ENCODE data around the gene KIAA1586.
"Not testable (repeated sequence)": the region's sequence is repeated elsewhere in the genome, so short reads cannot be mapped to it uniquely, and the experiment has no call there.

KIAA1586 gene

DNA sequence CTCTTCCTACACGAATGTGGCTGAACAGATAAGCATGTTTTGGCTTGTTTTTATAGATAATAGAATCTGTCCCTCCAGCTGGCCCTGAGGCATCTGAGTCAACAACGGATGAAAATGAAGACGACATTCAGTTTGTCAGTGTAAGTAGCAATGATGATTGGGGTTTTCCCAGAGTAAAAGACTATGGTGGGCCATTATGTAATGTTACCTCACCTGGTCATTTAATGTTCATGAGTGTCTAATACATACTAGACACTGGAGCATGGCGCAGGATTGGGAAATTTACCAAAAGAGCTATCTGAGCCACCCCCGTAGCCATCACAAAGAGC lies 728 bp downstream of the KIAA1586 start:
- DNase-seq, result not testable (repeated sequence)

DNA sequence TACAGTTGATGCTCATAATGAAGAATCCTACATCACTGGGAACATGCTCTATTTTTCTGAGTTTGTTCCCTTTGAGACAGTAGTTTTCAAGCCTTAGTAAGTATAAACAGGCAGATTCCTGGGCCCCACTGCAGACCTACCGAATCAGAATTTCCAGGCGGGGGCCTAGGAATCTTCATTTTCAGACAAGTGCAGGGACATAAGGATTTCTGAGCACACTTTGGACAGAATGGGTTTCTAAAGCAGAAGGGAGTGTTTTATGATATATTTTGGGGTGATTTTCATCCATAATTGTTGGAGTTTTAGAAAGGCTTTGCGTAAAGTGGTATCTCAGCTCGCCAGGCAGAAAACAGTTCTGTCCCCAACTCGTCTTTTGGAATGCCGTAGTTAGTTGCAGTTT lies 1.4 kb downstream of the KIAA1586 start:
- DNase-seq, result not testable (repeated sequence)

DNA sequence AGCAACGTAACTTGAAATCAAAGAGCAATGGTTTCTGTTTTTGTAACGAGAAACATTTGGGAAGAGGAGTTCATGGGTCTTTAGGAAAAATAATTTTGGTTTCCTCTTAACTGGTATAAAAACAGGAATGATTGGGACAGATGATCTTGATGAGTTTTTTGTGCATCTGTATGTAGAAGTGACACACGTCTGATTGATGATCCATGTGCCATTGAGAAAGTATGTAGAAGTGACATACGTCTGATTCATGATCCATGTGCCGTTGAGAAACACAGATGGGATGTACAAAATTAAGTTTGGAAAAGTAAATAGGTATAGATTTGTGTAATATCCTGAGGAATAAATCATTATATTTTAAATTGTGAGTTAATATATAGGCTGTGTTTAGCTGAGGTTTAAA lies 2.1 kb downstream of the KIAA1586 start:
- DNase-seq, result no peak

DNA sequence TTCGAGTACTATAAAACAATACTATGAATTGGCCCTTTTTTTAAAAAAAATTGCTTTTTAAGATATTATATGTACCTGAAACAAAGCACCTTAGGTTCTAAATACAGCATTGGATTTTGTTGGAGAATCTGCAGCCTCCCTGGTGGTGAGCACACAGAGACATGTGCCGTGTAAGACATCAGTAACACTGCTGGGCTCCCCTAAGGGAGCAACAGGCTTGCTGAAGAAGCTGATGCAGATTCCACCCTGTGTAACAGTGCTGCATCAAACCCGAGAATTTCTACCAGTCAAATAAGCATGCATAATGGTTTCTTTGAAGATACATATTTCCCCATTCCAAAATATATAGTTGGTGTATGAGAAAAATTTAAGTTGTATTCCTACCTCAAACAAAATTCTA lies 17.4 kb downstream of the KIAA1586 start:
- DNase-seq, result no peak

DNA sequence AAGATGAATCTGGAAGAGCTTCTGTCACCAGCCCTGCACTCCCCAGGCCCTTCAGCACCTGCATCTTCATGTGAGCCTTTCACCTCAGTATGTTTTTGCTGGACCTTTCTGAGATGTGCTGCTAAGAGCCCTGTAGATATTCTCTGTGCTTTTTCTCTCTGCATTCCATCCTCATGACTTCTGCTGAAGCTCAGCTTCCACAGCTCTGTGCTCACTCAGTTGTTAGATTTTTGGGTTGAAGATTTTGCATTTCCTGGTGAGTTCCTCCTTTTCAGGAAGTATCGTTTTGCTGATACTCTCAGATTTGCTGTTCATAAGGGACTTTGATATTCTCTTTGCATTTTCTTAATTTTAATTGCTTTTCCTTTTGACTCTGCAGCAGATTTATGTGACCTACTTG lies 18.3 kb downstream of the KIAA1586 start:
- DNase-seq, result no peak

DNA sequence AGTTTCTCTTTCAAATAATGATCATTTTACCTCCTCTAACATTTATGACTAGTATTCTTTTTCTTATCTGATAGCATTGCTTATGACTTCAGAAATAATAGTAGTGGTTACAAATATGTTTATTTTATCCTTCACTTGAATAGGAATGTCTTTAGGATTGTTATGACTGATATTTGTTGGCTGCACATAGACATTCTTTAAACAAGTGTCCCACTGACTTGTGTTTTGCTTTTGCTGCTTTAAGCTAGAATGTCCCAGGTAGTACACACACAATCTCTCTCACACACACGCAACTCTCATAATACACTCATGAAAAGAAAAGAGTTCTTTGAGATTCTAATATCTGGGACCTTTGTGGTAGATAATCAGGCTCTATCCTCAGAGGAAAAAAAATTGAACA lies 21.6 kb downstream of the KIAA1586 start:
- DNase-seq, result no peak

DNA sequence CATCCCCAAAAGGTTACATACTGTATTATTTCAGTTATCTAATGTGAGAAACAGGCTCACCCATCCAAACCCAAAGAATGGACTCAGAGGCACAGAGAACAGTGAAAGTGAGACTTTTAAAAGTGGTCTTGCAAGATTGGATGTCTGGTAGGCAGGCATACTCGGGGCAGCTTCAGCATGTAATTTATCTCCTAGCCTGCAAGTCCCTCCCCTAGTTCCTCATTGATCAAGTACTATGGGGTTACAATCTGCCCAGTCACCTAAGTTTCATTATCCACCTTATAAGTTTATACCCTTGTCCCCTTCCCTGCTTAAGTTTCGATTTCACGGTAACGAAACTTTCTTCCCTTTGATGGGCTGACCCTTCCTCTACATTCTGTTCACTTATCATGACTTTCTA lies 22.7 kb downstream of the KIAA1586 start:
- DNase-seq, result no peak

DNA sequence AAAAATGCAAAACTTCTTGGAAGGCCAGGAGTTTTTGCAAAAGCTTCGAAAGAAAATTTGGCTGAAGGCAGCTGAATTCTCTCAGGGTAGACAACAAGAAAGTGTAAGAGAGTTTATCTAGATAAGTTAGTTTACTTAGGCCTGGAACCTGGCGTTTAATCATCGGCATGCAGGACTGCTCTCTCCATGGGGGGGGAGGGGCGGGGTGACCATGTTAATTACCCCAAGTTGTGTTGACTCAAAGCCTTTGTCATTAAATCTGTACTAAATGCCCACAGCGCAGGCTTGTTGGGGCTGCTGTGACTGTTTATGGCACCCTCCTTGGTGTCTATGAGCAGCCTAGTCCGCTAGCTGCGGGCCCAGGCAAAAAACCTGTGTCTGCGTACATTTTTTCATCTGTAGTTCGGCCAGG lies 23.4 kb downstream of the KIAA1586 start:
- DNase-seq, result no peak

DNA sequence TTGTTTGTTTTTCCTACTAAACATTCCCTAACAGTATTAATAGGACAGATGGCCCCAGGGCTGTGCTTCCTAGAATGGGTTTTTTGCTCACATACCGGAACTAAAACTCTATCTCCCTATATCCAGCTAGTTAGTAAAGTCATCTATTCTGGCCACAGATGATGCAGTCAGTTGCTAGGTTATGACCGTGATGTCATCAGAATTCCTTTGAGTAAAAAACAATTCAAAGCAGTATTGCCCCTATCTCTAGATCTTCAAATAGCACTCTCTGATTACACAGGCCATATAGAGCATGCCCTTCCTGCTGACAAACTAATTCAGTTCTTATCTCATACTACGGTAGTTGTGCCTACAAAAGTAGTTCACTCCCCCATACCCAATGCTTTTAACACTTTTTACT lies 25.6 kb downstream of the KIAA1586 start:
- no peak for DNase-seq

DNA sequence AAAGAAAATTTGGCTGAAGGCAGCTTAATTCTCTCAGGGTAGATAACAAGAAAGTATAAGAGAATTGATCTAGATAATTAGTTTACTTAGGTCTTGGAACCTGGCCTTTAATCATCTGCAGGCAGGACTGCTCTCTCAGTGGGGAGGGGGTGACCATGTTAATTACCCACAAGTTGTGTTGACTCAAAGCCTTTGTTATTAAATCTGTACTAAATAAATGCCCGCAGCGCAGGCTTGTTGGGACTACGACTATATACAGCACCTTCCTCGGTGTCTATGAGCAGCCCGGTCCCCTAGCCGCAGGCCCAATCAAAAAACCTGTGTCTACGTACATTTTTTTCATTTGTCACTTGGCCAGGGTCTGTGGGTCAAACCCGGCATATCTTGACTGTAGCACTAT lies 27.9 kb downstream of the KIAA1586 start:
- no peak for DNase-seq

DNA sequence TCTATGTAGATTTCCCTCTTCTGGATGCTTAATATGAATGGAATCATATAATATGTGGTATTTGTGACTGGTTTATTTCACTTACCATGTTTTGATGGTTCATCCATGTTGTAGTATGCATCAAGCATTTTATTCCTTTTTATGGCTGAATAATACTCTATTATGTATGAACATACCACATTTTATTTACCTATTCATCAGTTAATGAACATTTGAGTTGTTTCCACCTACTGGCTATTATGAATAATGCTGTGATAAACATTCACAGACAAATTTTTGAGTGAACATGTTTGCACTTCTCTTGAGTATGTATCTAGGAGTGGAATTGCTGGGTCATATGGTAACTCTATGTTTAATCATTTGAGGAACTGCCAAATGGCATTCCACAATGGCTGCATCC lies 28.6 kb downstream of the KIAA1586 start:
- DNase-seq, result no peak

DNA sequence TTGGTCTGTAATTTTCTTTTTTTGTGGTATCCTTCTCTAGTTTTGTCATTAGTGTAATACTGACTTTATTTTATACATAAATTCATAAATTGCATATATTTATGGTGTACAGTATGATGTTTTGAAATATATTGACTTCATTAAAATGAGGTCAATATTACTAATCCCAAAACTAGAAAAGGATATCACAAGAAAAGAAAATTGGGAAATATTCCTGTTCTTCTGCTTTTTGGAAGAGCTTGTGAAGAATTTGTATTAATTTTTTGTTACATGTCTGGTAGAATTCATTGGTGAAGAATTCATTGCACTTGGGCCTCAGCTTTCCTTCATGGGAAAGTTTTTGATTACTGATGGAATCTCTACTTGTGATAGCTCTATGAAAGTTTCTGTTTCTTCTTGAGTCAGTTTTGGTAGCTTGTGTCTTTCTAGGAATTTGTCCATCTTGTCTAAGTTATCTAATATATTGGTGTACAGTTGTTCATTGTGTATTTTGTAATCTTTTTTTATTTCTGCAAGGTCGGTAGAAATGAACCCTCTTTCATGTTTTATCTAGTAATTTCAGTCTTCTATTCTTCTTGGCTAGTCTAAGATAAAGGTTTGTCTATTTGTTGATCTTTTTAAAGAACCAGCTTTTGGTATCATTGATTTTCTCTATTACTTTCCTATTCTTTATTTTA lies 32.2 kb downstream of the KIAA1586 start:
- DNase-seq, result no peak

DNA sequence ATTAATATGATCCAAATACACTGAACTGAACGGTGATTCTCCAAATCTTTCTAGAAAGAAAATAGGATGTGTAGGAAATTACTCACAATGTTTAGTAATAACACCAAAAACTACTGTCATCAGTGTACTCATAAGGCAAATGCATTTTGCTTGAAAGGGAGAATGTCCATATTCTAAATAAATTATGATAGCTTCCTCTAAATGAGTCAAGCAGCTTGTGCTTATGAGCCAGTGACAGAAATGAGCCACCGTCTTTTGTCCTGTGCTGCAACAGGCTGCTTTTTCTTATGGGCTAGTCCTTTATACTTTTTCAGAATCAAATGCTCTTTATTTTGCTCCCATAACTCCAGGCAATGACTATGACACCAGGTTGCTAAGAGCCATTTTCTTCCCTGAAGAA lies 39.0 kb downstream of the KIAA1586 start:
- no peak for DNase-seq

DNA sequence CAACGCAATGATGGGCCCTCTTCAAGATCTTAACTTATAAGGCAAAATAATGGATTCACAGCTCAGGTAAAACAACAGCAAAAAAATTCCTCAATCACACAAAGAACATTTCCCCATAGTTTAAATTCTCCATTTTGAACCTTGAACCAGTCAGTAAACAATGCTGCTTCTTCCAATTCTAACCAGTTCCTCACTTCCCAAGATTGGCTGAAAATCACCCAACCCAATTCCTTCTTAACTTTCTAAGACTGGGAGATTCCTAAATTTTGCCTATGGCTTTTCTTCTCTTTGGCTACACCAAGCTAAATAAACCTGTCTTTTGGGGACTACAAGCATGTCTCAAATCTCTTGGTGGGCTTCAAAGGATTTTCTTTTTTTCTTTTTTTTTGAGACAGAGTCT lies 40.4 kb downstream of the KIAA1586 start:
- no peak for DNase-seq

DNA sequence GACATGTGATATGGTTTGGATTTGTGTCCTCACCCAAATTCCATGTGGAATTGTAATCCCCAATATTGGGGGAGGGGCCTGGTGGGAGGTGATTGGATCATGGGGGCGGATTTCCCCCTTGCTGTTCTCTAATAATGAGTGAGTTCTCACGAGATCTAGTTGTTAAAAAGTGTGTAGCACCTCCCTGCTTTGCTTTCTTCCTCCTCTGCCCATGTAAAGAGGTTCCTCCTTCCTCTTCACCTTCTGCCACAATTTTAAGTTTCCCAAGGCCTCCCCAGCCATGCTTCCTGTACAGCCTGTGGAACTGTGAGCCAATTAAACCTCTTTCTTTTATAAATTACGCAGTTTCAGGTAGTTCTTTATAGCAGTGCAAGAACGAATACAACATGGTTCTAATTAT lies 41.4 kb downstream of the KIAA1586 start:
- DNase-seq, result no peak

DNA sequence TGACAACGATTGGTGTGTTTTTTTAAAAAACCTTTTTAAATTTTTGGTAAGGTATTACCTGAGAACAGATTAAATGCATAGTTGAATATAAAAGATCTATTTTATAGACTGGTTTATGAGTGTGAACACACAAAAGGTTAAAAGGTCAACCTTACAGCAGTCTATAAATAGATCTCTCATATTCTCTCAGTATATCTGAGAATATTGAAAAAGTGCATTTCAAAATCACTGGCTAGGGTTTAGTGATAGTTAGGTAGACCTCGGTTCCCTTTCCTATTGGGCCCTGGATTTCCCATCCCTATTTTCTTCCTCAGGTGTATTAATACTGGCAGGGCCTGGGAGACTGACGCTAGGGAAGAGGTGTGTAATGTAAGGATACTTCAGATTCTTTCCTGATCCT lies 42.8 kb downstream of the KIAA1586 start:
- DNase-seq, result no peak

DNA sequence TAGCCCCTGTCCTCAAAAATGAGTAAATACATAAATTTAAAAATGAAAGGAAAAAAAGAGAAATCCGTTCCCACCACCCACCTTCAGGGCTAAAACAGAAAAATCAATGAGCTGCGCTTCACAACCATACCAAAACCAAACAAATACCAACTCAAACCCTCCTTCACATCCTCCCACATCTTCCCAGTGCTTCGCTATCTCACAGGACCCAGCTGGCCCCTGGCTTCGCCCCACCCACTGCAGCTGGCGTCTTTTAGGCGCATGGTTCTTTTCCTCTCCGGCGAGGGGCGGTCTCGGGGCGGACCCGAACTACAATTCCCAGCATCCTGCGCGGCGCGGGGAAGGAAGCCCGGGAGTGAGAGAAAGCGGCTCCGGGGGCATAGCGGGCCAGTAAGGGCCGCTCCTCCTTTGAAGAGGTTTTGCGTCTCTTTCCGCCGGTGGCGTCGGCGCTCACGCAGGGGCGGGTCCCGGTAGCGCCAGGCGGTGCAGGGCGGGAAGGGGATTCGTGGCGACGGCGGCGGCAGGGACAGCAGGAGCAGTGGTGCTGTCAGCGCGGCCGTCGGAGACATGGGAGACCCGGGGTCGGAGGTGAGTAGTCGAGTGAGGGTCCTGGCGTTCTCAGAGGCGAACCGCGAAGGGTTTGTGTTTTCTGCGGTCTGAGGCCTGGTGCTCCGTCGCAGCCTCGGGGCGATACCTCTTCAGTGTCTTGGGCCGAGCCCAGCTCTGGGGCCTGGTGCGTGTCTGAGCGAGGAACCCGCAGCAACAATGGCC lies 43.4 kb downstream of the KIAA1586 start, which contains the start of gene ZNF451:
Gene ZNF451 (plus strand): TSS at position 502 of the 771 bp plus-strand sequence. CDS start 66 bp downstream, at position 568.
- peak; percentile 86 to 94 for DNase-seq

DNA sequence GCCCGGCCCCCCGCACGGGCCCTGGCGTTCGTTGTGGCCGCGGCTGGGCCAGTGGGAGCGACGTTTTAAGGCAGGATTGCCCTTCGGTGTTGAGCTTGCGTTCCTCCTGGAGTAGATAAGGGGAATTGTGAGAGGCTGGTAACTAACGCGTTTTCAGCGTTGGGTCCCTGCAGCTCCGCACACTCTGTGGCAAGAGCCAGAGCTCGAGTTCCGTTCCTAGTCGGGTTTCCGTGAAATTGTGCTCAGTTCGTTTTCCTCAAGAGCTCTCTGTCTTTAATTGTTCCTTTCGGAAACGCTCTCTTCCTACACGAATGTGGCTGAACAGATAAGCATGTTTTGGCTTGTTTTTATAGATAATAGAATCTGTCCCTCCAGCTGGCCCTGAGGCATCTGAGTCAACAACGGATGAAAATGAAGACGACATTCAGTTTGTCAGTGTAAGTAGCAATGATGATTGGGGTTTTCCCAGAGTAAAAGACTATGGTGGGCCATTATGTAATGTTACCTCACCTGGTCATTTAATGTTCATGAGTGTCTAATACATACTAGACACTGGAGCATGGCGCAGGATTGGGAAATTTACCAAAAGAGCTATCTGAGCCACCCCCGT lies 44.1 kb downstream of the KIAA1586 start:
- not testable (repeated sequence) for DNase-seq

DNA sequence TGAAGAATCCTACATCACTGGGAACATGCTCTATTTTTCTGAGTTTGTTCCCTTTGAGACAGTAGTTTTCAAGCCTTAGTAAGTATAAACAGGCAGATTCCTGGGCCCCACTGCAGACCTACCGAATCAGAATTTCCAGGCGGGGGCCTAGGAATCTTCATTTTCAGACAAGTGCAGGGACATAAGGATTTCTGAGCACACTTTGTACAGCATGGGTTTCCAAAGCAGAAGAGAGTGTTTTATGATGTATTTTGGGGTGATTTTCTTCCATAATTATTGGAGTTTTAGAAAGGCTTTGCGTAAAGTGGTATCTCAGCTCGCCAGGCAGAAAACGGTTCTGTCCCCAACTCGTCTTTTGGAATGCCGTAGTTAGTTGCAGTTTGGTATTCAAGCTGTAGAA lies 44.9 kb downstream of the KIAA1586 start:
- DNase-seq, result not testable (repeated sequence)

DNA sequence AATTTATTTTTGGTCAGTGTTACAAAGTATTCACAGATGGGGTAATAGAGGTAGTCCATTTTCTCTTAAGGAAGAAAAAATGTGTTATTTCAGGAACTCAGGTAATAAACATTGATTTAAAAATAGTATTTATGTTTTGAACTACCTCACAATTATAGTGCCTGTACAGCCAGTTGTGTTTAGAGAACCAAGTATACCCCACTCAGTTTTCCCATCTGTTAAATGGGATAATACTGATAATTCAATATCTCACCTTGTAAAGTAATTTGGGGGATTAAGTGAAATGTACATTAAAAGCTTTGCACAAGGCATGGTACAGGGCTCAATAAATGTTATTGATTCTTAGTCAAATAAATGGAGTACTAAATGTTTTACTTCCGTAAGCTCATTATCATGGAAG lies 48.2 kb downstream of the KIAA1586 start:
- no peak for DNase-seq

DNA sequence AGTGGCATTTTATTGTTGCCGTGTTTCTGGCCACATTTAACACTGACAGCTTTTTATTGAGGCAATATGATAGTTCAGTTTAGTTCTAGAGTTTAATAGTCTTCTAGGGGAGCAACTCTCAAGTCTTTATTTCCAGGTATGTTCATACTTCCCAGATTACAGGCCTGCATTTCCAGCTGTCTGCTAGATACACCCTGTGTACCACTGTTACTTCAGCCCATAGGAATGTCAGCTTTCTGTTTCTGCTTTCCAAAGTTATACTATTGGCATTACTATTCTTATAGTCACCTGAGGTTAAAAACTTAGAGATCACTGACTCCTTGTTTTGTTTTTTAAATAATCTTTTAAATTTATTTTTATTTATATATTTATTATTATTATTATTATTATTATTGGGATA lies 51.1 kb downstream of the KIAA1586 start:
- DNase-seq, result no peak

DNA sequence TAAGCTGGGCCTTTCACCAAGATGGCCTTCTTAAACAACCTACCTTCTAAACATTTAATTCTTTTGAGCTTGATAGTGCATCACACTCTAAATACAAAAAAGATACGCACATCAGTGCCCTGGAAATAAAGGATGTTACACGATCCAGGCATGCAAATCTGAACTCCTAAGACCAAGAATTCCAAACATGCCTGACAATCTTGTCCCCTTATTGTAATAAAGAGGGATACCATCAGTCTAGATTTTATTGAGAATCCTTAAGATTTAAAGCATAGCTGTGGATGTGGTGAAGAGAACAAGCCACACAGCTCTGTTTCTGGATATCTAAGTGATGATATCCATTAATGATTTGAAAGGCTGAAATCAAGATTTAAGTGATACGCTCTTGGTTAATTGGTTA lies 56.5 kb downstream of the KIAA1586 start:
- no peak for DNase-seq

DNA sequence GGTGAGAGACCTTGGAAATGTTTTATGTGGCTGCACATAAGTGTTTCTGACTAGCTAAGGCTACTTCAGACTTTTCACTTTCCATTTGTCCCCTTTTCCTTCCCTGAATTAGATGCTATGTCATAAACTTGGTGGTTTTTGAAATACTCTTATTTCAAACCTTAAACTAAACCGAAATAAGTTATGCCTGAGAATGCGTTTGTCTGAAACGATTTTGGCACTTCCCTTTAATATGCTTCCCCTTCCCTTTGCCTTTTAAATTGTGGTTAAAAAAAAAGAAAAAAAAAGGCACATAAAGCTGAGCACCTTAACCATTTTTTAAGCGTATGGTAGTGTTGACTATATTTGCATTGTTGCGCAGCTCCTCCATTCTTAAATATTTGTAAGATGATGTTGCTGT lies 57.8 kb downstream of the KIAA1586 start:
- DNase-seq, result peak in 1 of 2 donors; percentile 22
